Mesendoderm (in vitro differentiated cells): ENCODE measurements around the gene IGFBP2.

Experiments
- DNase-seq: peaks from one replicate; pipeline ENCODE4 v3.0.0; 2013
- H2AK5ac ChIP-seq: 2 replicates; pipeline ENCODE4 v1.6.1; 2013; ENCODE audit warnings: low read length, inconsistent platforms
- H2BK120ac ChIP-seq: 2 replicates; pipeline ENCODE4 v1.6.1; 2013; ENCODE audit warnings: low read depth, mild to moderate bottlenecking, low read length, moderate library complexity, mixed read lengths
- H2BK15ac ChIP-seq: replicated peaks from 2 replicates; pipeline ENCODE4 v1.6.1; 2013; ENCODE audit warnings: low read depth, mild to moderate bottlenecking, moderate library complexity
- H2BK5ac ChIP-seq: 2 replicates; pipeline ENCODE4 v1.6.1; 2013; ENCODE audit warnings: low read length, inconsistent platforms
- H3K18ac ChIP-seq: 2 replicates; pipeline ENCODE4 v1.6.1; 2013; ENCODE audit warnings: mild to moderate bottlenecking, low read length, mixed read lengths
- H3K23ac ChIP-seq: one replicate; pipeline ENCODE4 v1.6.1; 2013; ENCODE audit warnings: low read length
- H3K27ac ChIP-seq: 2 replicates; pipeline ENCODE4 v1.5.1; 2013; ENCODE audit warnings: low read depth, mild to moderate bottlenecking, inconsistent platforms, low read length, moderate library complexity
- H3K27me3 ChIP-seq: 2 replicates; pipeline ENCODE4 v1.6.1; 2013; ENCODE audit warnings: low read length, control low read depth, mild to moderate bottlenecking, inconsistent platforms; ENCODE audit not compliant: insufficient read depth, poor library complexity
- H3K36me3 ChIP-seq: 2 replicates; pipeline ENCODE4 v1.6.1; 2013; ENCODE audit warnings: low read length, inconsistent platforms; ENCODE audit not compliant: control insufficient read depth, insufficient read depth
- H3K4ac ChIP-seq: one replicate; pipeline ENCODE4 v1.6.1; 2013; ENCODE audit warnings: low read depth, mild to moderate bottlenecking, low read length, moderate library complexity
- H3K4me1 ChIP-seq: 2 replicates; pipeline ENCODE4 v1.6.1; 2013; ENCODE audit warnings: low read depth, low read length, inconsistent platforms; ENCODE audit not compliant: control insufficient read depth
- H3K4me2 ChIP-seq: 2 replicates; pipeline ENCODE4 v1.6.1; 2013; ENCODE audit warnings: low read length
- H3K4me3 ChIP-seq: 2 replicates; pipeline ENCODE4 v1.5.1; 2013; ENCODE audit warnings: mild to moderate bottlenecking, low read length
- H3K56ac ChIP-seq: one replicate; pipeline ENCODE4 v1.6.1; 2013; ENCODE audit warnings: low read length
- H3K79me1 ChIP-seq: 2 replicates; pipeline ENCODE4 v1.6.1; 2013; ENCODE audit warnings: low read length, inconsistent platforms
- H3K79me2 ChIP-seq: 2 replicates; pipeline ENCODE4 v1.6.1; 2013; ENCODE audit warnings: mild to moderate bottlenecking, low read length; ENCODE audit not compliant: control insufficient read depth, insufficient read depth
- H3K9ac ChIP-seq: 2 replicates; pipeline ENCODE4 v1.6.1; 2013; ENCODE audit warnings: low read length, inconsistent platforms
- H4K5ac ChIP-seq: one replicate; pipeline ENCODE4 v1.6.1; 2013; ENCODE audit warnings: low read length
- H4K8ac ChIP-seq: one replicate; pipeline ENCODE4 v1.6.1; 2013; ENCODE audit warnings: low read depth, mild to moderate bottlenecking, control low read depth, low read length, moderate library complexity
- WGBS: extraction: QIAGEN DNeasy Blood & Tissue Kit; methylation state at CpG from one replicate; pipeline ENCODE4 v1.1.7; 2013; ENCODE audit warnings: low lambda C conversion rate, missing lambda C conversion rate; ENCODE audit not compliant: insufficient coverage; ENCODE audit errors: extremely low coverage; 5-methylcytosine and 5-hydroxymethylcytosine counted together

IGFBP2 gene

GRCh38 chr2:216617159-216617815 is 15.9 kb upstream of the IGFBP2 start:
- Histone ChIP-seq H2BK15ac (no peak overlapping the region), H3K27ac (no peak overlapping the region), H3K36me3 (no peaks in the 10 kb centered on the region), H3K23ac (no peak overlapping the region), H3K27me3 (no peaks in the 10 kb centered on the region), H3K4me1 (peaks cover 7% of the 10 kb centered on the region), H2BK5ac (no peak overlapping the region), H4K5ac (no peak overlapping the region), H3K4me3 (no peak overlapping the region), H3K18ac (no peak overlapping the region), H3K4me2 (no peak overlapping the region), H3K79me1 (no peaks in the 10 kb centered on the region), H4K8ac (no peak overlapping the region), H3K9ac (no peak overlapping the region), H3K79me2 (no peaks in the 10 kb centered on the region), H2BK120ac (no peak overlapping the region), H2AK5ac (no peak overlapping the region), H3K4ac (no peak overlapping the region), H3K56ac (no peak overlapping the region)
- no CpG with 5 or more reads among the region's 13 CpGs for WGBS
- no peak for DNase-seq

DNA sequence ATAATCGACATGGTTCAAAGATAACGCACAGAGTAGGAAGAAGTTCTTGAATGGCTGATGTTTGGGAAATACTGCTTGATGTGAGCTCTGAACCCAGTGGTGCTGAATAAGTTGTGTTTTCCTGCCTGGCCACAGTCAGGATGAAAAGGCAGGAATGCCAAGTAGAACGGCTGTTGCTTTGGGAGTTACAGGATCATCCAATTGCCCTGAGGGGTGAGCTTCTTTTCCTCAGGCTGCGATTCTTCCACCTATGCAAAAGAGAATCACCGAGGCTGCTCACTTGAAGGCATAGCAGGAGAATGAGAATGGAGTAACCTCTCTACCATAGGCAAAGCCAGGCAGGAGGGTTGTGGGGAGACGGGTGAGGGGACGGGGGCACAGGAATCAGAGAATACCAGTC is 14.4 kb upstream of the IGFBP2 start:
- Histone ChIP-seq H3K27me3 (no peaks in the 10 kb centered on the region), H3K9ac (peak overlapping the region; percentile 6), H4K5ac (peak overlapping the region; percentile 8), H2BK15ac (no peak overlapping the region), H3K4me2 (no peak overlapping the region), H3K18ac (peak overlapping the region; percentile 18), H3K79me1 (no peaks in the 10 kb centered on the region), H3K36me3 (no peaks in the 10 kb centered on the region), H3K56ac (peak overlapping the region; percentile 75), H3K4ac (peak overlapping the region; percentile 75), H2BK5ac (peak overlapping the region; percentile 26), H3K23ac (no peak overlapping the region), H3K79me2 (no peaks in the 10 kb centered on the region), H2AK5ac (no peak overlapping the region), H2BK120ac (no peak overlapping the region), H3K27ac (peak overlapping the region; percentile 4), H4K8ac (no peak overlapping the region), H3K4me1 (peaks cover 7% of the 10 kb centered on the region), H3K4me3 (no peak overlapping the region)
- 100% methylated on average over 2 of the region's 7 CpGs for WGBS
- peak; percentile 80 for DNase-seq

GRCh38 chr2:216619411-216620393 is 13.5 kb upstream of the IGFBP2 start:
- Histone ChIP-seq H3K23ac (no peak overlapping the region), H2BK15ac (no peak overlapping the region), H2BK5ac (peak overlapping the region; percentile 24), H3K27ac (peak overlapping the region; percentile 4), H4K8ac (no peak overlapping the region), H4K5ac (peak overlapping the region; percentile 88), H3K4me2 (no peak overlapping the region), H3K4ac (no peak overlapping the region), H3K4me1 (peaks cover 7% of the 10 kb centered on the region), H2BK120ac (no peak overlapping the region), H3K4me3 (no peak overlapping the region), H3K56ac (peak overlapping the region; percentile 94), H3K27me3 (no peaks in the 10 kb centered on the region), H3K79me1 (no peaks in the 10 kb centered on the region), H3K79me2 (no peaks in the 10 kb centered on the region), H2AK5ac (no peak overlapping the region), H3K36me3 (no peaks in the 10 kb centered on the region), H3K18ac (peak overlapping the region; percentile 18), H3K9ac (peak overlapping the region; percentile 18)
- DNase-seq = peak; percentile 77
- WGBS = no CpG with 5 or more reads among the region's 12 CpGs

- H4K8ac ChIP-seq = no peak overlapping the region
- no peaks in the 10 kb centered on the region for H3K79me2 ChIP-seq
- no peak overlapping the region for H3K9ac ChIP-seq
- peaks cover 7% of the 10 kb centered on the region for H3K4me1 ChIP-seq
- no peak overlapping the region for H4K5ac ChIP-seq
- no peak overlapping the region for H3K4me2 ChIP-seq
- H3K4ac ChIP-seq = no peak overlapping the region
- DNase-seq = no peak
- H2BK5ac ChIP-seq = no peak overlapping the region
- no peak overlapping the region for H3K23ac ChIP-seq
- no peak overlapping the region for H2BK120ac ChIP-seq
- no peak overlapping the region for H3K4me3 ChIP-seq
- H2BK15ac ChIP-seq = no peak overlapping the region
- no peak overlapping the region for H2AK5ac ChIP-seq
- no peak overlapping the region for H3K56ac ChIP-seq
- H3K18ac ChIP-seq = peak overlapping the region; percentile 63
- no peak overlapping the region for H3K27ac ChIP-seq
- no CpG with 5 or more reads among the region's 12 CpGs for WGBS
- no peaks in the 10 kb centered on the region for H3K36me3 ChIP-seq
- no peaks in the 10 kb centered on the region for H3K79me1 ChIP-seq
- H3K27me3 ChIP-seq = no peaks in the 10 kb centered on the region
Measured at GRCh38 chr2:216620786-216621185, 12.4 kb upstream of the IGFBP2 start.

GRCh38 chr2:216621292-216621691 is 11.9 kb upstream of the IGFBP2 start:
- Histone ChIP-seq H2AK5ac (no peak overlapping the region), H3K4me2 (no peak overlapping the region), H3K9ac (no peak overlapping the region), H4K8ac (no peak overlapping the region), H3K27ac (no peak overlapping the region), H3K18ac (no peak overlapping the region), H3K4me3 (no peak overlapping the region), H3K79me1 (no peaks in the 10 kb centered on the region), H3K36me3 (no peaks in the 10 kb centered on the region), H4K5ac (no peak overlapping the region), H3K79me2 (no peaks in the 10 kb centered on the region), H2BK15ac (no peak overlapping the region), H3K4ac (no peak overlapping the region), H2BK120ac (no peak overlapping the region), H3K56ac (no peak overlapping the region), H2BK5ac (no peak overlapping the region), H3K4me1 (peaks cover 7% of the 10 kb centered on the region), H3K27me3 (no peaks in the 10 kb centered on the region), H3K23ac (no peak overlapping the region)
- no CpG with 5 or more reads among the region's 4 CpGs for WGBS
- DNase-seq = no peak
